ENCODE data around the gene PRPF8.

GRCh38 chr17:1709971-1710806 lies 25.5 kb upstream of the PRPF8 start, which contains the start of gene TLCD2:
- TF ChIP-seq CTCF (IDR thresholded peaks at IDR 0.05; ENCODE audit: low read length): no peak
- TF ChIP-seq EZH2phosphoT487 (IDR thresholded peaks at IDR 0.05; ENCODE audit: low read length): no peak

All from MM.1S (cell line).